MM.1S (cell line): ENCODE data around the gene CBLN3.
A peak's percentile ranks its signal among the peaks of the same experiment; 100 is the strongest.

Experiments used
- DNase-seq: peaks from one replicate; pipeline ENCODE4 v3.0.0-alpha.2; 2015
- H2AFZ ChIP-seq: fragments of 300-600 bp; sonication (generic); 2 replicates; pipeline ENCODE4 v1.6.0; 2016; ENCODE audit warnings: antibody characterized with exemption, low read length
- H3F3A ChIP-seq: fragments of 300-600 bp; sonication (generic); 2 replicates; pipeline ENCODE4 v1.6.1; 2016; ENCODE audit warnings: mild to moderate bottlenecking, antibody characterized with exemption, low read length, moderate library complexity, mixed read lengths; ENCODE audit not compliant: insufficient read depth
- H3K27ac ChIP-seq: fragments of 300-600 bp; sonication (generic); 2 replicates; pipeline ENCODE4 v1.5.1; 2016; ENCODE audit warnings: mild to moderate bottlenecking, low read length
- H3K27me3 ChIP-seq: fragments of 300-600 bp; sonication (generic); replicated peaks from 2 replicates; pipeline ENCODE4 v1.6.0; 2016; ENCODE audit warnings: low read length; ENCODE audit not compliant: insufficient read depth
- H3K36me3 ChIP-seq: fragments of 300-600 bp; sonication (generic); replicated peaks from 2 replicates; pipeline ENCODE4 v1.6.1; 2016; ENCODE audit warnings: mild to moderate bottlenecking, low read length, mixed read lengths; ENCODE audit not compliant: insufficient read depth
- H3K4me1 ChIP-seq: fragments of 300-600 bp; sonication (generic); 2 replicates; pipeline ENCODE4 v1.6.1; 2016; ENCODE audit warnings: low read length, mixed read lengths
- H3K4me2 ChIP-seq: fragments of 300-600 bp; sonication (generic); 2 replicates; pipeline ENCODE4 v1.6.0; 2016; ENCODE audit warnings: low read depth, low read length
- H3K4me3 ChIP-seq: fragments of 300-600 bp; sonication (generic); 2 replicates; pipeline ENCODE4 v1.5.1; 2016; ENCODE audit warnings: low read length, mixed read lengths
- H3K79me2 ChIP-seq: fragments of 300-600 bp; sonication (generic); 2 replicates; pipeline ENCODE4 v1.6.1; 2016; ENCODE audit warnings: mixed run types, low read length, mixed read lengths
- H3K9ac ChIP-seq: fragments of 300-600 bp; sonication (generic); 2 replicates; pipeline ENCODE4 v1.6.1; 2016; ENCODE audit warnings: low read length, mixed read lengths
- H3K9me2 ChIP-seq: fragments of 300-600 bp; sonication (generic); replicated peaks from 2 replicates; pipeline ENCODE4 v1.6.1; 2016; ENCODE audit warnings: mild to moderate bottlenecking, low read length, mixed read lengths; ENCODE audit not compliant: insufficient read depth
- H3K9me3 ChIP-seq: fragments of 300-600 bp; sonication (generic); replicated peaks from 2 replicates; pipeline ENCODE4 v1.6.1; 2016; ENCODE audit warnings: mild to moderate bottlenecking, low read length, mixed read lengths; ENCODE audit not compliant: insufficient read depth
- H4K20me1 ChIP-seq: fragments of 300-600 bp; sonication (generic); 2 replicates; pipeline ENCODE4 v1.6.1; 2016; ENCODE audit warnings: mild to moderate bottlenecking, low read length, moderate library complexity, mixed read lengths; ENCODE audit not compliant: insufficient read depth
- EZH2 ChIP-seq: fragments of 300-600 bp; sonication (generic); optimal IDR thresholded peaks from 2 replicates; pipeline ENCODE3; 2017; ENCODE audit warnings: low read depth, mild to moderate bottlenecking, antibody characterized with exemption, low read length, mixed read lengths
- EZH2phosphoT487 ChIP-seq: fragments of 300-600 bp; sonication (generic); IDR thresholded peaks from 2 replicates; pipeline ENCODE4 v1.6.1; 2018; ENCODE audit warnings: antibody characterized with exemption, low read length
- TF ChIP-seq, protein P1 (sequence below): fragments of 300-600 bp; sonication (generic); IDR thresholded peaks from 2 replicates; pipeline ENCODE4 v1.5.1; 2016; ENCODE audit warnings: antibody characterized with exemption, low read length, mixed read lengths

The CBLN3 gene

GRCh38 chr14:24431569-24432258, 2.2 kb upstream of the CBLN3 start:
- Histone ChIP-seq H3K9ac (peak overlapping the region; percentile 94), H4K20me1 (no peaks in the 10 kb centered on the region), H3K27ac (peak overlapping the region; percentile 90), H3F3A (peaks cover 14% of the 10 kb centered on the region), H3K9me2 (no peaks in the 10 kb centered on the region), H3K27me3 (no peaks in the 10 kb centered on the region), H2AFZ (no peak overlapping the region), H3K36me3 (no peaks in the 10 kb centered on the region), H3K9me3 (no peaks in the 10 kb centered on the region), H3K79me2 (peaks cover 23% of the 10 kb centered on the region), H3K4me3 (peak overlapping the region; percentile 75), H3K4me2 (peak overlapping the region; percentile 92), H3K4me1 (peaks cover 10% of the 10 kb centered on the region; the same call in 1 of the 2 replicates)
- no peak for TF ChIP-seq EZH2
- TF ChIP-seq, protein P1, sequence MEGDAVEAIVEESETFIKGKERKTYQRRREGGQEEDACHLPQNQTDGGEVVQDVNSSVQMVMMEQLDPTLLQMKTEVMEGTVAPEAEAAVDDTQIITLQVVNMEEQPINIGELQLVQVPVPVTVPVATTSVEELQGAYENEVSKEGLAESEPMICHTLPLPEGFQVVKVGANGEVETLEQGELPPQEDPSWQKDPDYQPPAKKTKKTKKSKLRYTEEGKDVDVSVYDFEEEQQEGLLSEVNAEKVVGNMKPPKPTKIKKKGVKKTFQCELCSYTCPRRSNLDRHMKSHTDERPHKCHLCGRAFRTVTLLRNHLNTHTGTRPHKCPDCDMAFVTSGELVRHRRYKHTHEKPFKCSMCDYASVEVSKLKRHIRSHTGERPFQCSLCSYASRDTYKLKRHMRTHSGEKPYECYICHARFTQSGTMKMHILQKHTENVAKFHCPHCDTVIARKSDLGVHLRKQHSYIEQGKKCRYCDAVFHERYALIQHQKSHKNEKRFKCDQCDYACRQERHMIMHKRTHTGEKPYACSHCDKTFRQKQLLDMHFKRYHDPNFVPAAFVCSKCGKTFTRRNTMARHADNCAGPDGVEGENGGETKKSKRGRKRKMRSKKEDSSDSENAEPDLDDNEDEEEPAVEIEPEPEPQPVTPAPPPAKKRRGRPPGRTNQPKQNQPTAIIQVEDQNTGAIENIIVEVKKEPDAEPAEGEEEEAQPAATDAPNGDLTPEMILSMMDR = peak; percentile 82
- TF ChIP-seq EZH2phosphoT487 = no peak
- DNase-seq = peak; percentile 86

GRCh38 chr14:24430682-24431568, 1.5 kb upstream of the CBLN3 start:
- no peaks in the 10 kb centered on the region for H3K9me3 ChIP-seq
- no peaks in the 10 kb centered on the region for H4K20me1 ChIP-seq
- H3K79me2 ChIP-seq = peaks cover 23% of the 10 kb centered on the region
- peak overlapping the region; percentile 92 for H3K4me2 ChIP-seq
- TF ChIP-seq EZH2 (no peak), EZH2phosphoT487 (no peak)
- TF ChIP-seq, protein P1 = no peak
- peak overlapping the region; percentile 75 for H3K4me3 ChIP-seq
- H2AFZ ChIP-seq = no peak overlapping the region
- DNase-seq = peak; percentile 75
- peak overlapping the region; percentile 90 for H3K27ac ChIP-seq
- no peaks in the 10 kb centered on the region for H3K36me3 ChIP-seq
- no peaks in the 10 kb centered on the region for H3K9me2 ChIP-seq
- peak overlapping the region; percentile 94 for H3K9ac ChIP-seq
- H3F3A ChIP-seq = peaks cover 14% of the 10 kb centered on the region
- H3K4me1 ChIP-seq = peaks cover 7% of the 10 kb centered on the region; the same call in 1 of the 2 replicates
- H3K27me3 ChIP-seq = no peaks in the 10 kb centered on the region

- Histone ChIP-seq H3K4me1 (peaks cover 11% of the 10 kb centered on the region; the same call in 1 of the 2 replicates), H3F3A (peaks cover 14% of the 10 kb centered on the region), H3K9me3 (no peaks in the 10 kb centered on the region), H3K9ac (peak overlapping the region; percentile 94), H3K36me3 (no peaks in the 10 kb centered on the region), H4K20me1 (no peaks in the 10 kb centered on the region), H3K27me3 (no peaks in the 10 kb centered on the region), H3K4me2 (peak overlapping the region; percentile 92; the same call in 1 of the 2 replicates), H3K27ac (peak overlapping the region; percentile 90), H2AFZ (no peak overlapping the region), H3K4me3 (peak overlapping the region; percentile 75), H3K9me2 (no peaks in the 10 kb centered on the region), H3K79me2 (peaks cover 23% of the 10 kb centered on the region)
- no peak for TF ChIP-seq EZH2
- TF ChIP-seq, protein P1 = no peak
- no peak for TF ChIP-seq EZH2phosphoT487
- peak; percentile 49 for DNase-seq
Observed at GRCh38 chr14:24430143-24430681, 744 bp upstream of the CBLN3 start.
